Measurements from ENCODE around the gene NEU4.

The NEU4 gene

GRCh38 chr2:241849616-241850543 lies 40.9 kb downstream of the NEU4 start:
- peak in 3 of 10 donors; percentile 15 to 72 (median 48) for DNase-seq
- intact Hi-C loops (cut with DNase I), result no loop called here

- intact Hi-C loops (cut with DNase I), result no loop called here
- peak in 4 of 10 donors; percentile 19 to 73 (median 61) for DNase-seq
Observed at GRCh38 chr2:241850544-241851324, 41.7 kb downstream of the NEU4 start.

DNA sequence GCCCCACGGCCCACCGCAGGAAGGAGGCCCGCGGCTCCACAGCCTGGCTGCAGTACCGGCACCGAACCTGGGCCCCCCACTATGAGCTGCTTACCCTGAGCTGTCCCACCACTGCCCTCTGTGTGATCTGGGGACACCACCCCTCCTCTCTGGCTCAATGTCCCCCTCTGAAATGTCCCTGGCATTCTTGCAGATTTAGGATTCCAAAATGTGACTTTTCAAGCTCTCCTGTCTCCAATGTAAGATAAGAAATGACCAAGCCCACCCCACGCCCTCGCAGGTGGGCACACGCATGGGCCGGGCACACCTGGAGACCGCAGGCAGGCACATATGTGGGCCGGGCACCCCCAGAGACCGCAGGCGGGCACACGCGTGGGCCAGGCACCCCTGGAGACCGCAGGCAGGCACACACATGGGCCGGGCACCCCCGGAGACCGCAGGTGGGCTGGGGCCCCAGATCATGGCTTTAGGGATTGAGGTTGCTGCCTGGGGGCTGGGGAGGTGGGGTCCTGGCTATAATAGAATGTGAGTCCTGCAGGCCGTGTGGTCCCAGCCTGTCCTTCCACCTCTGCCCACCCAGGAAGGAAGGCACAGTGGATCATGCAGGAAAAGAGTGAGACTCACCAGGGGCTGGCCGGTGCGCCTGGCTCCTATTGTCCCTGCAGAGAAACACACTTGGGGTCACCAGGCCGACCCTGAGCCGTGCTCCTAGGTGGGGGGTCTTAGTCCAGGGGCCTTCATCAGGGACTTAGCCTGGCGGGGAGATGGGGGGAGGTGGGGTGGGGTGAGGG lies 42.5 kb downstream of the NEU4 start:
- peak in 3 of 10 donors; percentile 22 to 59 (median 49) for DNase-seq
- intact Hi-C loops (cut with DNase I), result no loop called here

DNA sequence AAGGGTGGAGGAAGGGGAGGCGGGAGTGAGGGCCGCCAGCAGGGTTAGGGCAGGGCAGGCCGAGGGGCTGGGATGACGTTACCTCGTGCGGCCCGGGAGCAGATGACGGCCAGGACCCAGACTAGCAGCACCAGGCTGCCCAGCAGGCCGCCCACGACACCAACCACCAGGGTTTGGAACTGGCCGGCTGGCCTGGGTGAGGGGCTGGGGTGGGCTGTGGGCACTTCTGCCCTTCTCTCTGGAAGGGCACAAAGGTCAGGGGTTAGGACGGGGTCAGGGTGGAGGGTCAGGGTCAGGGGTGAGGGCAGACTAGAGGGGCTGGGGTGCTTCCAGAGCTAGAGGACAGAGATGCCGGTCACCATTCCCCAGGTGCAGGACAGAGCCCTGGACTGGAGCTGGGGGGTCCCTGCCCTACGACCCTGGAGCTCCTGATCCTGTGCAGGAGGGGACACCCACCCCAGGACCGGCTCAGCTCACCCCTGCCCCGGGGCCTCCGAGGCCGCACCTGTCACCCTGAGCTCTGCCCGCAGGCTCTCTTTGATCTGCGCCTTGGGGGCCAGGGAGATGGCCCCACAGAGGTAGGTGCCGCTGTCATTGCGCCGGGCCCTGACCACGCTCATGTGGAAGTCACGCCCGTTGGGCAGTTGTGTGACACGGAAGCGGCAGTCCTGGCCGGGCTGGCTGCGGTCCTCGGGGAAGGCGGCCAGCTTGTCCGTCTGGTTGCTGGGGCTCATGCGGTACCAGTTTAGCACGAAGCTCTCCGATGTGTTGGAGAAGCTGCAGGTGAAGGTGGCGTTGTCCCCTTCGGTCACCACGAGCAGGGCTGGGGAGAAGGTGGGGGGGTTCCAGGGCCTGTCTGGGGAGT lies 43.4 kb downstream of the NEU4 start:
- DNase-seq, result peak in 5 of 10 donors; percentile 8 to 85 (median 67)
- intact Hi-C loops (cut with DNase I), result no loop called here

GRCh38 chr2:241852981-241853631 lies 44.1 kb downstream of the NEU4 start:
- peak in 3 of 10 donors; percentile 22 to 67 (median 61) for DNase-seq
- intact Hi-C loops (cut with DNase I), result no loop called here

DNA sequence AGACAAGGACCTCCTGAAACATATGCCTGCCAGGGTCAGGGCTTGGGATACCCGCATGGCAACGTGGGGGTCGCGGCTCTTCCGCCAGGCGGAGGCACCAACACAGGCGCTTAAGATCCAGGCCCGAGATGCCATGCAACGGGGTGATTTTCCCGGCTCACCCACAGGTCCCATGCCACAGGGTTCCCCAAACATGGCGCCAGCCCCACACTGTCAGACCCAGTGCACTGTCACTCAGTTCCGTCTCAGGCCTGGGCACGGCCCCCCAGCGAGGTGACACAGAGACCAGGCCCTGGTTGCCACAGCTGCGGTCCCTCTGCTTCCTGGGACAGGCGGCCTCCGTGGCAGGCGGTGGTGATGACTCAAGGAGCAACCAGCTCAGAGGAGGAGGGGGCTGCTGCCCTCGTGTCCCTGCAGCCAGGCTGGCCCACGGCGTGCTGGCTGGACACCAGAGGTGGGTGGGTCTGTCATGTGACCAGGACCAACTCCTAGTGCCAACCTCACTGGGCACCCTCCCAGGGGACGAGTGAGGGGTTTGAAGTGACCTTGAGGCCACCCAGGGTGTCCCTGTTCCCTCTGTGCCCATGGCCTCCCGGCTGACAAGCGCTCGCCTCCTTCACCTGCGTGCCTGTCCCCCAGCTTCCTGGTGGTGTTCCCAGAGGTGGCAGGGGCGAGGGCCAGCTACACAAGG lies 44.8 kb downstream of the NEU4 start:
- peak in 6 of 10 donors; percentile 8 to 85 (median 48) for DNase-seq
- intact Hi-C loops (cut with DNase I), result no loop called here

- intact Hi-C loops (cut with DNase I), result no loop called here
- peak in 4 of 10 donors; percentile 13 to 78 (median 46) for DNase-seq
Observed at GRCh38 chr2:241854342-241855244, 45.6 kb downstream of the NEU4 start.

GRCh38 chr2:241855245-241855887 lies 46.4 kb downstream of the NEU4 start:
- DNase-seq, result peak in 4 of 10 donors; percentile 10 to 80 (median 76)
- intact Hi-C loops (cut with DNase I), result no loop called here

- peak in 3 of 10 donors; percentile 50 to 70 (median 66) for DNase-seq
- intact Hi-C loops (cut with DNase I), result no loop called here
Observed at GRCh38 chr2:241855888-241856422, 47.0 kb downstream of the NEU4 start.

- intact Hi-C loops (cut with DNase I), result no loop called here
- DNase-seq, result peak in 4 of 10 donors; percentile 14 to 84 (median 67)
Observed at GRCh38 chr2:241857041-241857541, 48.1 kb downstream of the NEU4 start.

DNA sequence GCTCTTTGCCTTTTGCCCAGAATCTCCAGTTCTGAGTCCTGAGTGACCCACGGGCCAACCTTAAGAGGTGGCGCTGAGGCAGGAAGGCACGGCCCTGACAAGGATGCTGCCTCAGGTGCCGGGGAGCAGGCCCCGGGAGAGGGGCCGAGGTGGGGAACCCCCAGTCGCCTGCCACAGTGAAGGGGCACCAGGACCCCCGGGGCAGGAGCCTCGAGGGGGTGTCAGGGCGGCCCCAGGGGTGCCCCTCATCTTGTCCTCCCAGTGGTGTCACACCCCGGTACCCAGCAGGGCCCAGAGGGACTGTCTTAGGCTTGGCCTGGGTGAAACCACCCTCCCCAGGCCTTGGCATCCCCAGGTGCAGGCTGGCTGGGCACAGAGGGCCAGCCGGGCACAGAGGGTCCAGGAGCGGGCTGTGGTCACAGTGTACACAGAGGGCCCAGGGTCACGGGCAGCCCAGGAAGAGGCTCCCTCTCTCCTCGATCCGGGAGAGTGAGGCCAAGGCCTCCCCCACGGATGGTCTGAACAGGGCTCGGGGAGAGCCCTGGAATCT lies 48.7 kb downstream of the NEU4 start:
- peak in 4 of 10 donors; percentile 21 to 69 (median 49) for DNase-seq
- intact Hi-C loops (cut with DNase I), result no loop called here

- peak in 5 of 10 donors; percentile 6 to 77 (median 68) for DNase-seq
- intact Hi-C loops (cut with DNase I), result no loop called here
Observed at GRCh38 chr2:241858206-241859016, 49.4 kb downstream of the NEU4 start, which contains the start of gene PDCD1. TSS of gene PDCD1 (minus strand) at chr2:241858894. CDS start at chr2:241858838, 56 bp downstream.

DNA sequence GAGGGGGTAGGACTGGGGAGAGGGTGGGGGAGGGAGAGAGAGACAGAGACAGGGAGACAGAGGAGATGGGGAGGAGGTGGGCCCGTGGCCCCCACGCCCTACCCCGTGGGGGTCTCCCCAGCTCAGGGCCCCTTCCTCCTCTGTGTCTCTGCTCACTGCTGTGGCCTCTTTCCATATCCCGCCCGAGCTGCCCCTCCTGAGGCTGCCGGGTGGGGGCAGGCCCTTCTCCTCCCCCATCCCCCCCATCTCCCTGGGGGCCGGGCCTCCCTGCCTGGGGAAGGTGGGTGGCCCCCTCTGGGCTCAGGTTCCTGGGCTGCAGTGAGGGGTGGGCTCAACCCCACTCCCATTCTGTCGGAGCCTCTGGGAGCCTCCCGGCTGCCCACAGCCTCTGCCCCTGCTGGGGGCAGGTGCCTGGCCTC lies 50.0 kb downstream of the NEU4 start:
- intact Hi-C loops (cut with DNase I), result no loop called here
- peak in 3 of 10 donors; percentile 45 to 63 (median 47) for DNase-seq

GRCh38 chr2:241859436-241860183 lies 50.6 kb downstream of the NEU4 start:
- peak in 6 of 10 donors; percentile 14 to 92 (median 68) for DNase-seq
- intact Hi-C loops (cut with DNase I), result no loop called here
